Breast epithelium (tissue), 3 donors: ENCODE data around the gene BCCIP.

Experiments used
- CTCF ChIP-seq, 3 donors: fragments of 450-650 bp; IDR thresholded peaks; one replicate each; pipeline ENCODE4 v1.5.1; 2016 to 2017; ENCODE audit warnings: antibody characterized with exemption in 3 of 3, mild to moderate bottlenecking in 3 of 3, moderate library complexity in 3 of 3
- POLR2A ChIP-seq: fragments of 450-650 bp; IDR thresholded peaks from one replicate; pipeline ENCODE4 v1.6.1; 2016; ENCODE audit warnings: antibody characterized with exemption, mild to moderate bottlenecking, moderate library complexity

- TF ChIP-seq CTCF (IDR thresholded peaks at IDR 0.05) (no peak), POLR2A (no peak)
Measured at GRCh38 chr10:125828311-125828710, 5.0 kb downstream of the BCCIP start.
